ENCODE measurements around the gene RYR3.

Gene RYR3

DNA sequence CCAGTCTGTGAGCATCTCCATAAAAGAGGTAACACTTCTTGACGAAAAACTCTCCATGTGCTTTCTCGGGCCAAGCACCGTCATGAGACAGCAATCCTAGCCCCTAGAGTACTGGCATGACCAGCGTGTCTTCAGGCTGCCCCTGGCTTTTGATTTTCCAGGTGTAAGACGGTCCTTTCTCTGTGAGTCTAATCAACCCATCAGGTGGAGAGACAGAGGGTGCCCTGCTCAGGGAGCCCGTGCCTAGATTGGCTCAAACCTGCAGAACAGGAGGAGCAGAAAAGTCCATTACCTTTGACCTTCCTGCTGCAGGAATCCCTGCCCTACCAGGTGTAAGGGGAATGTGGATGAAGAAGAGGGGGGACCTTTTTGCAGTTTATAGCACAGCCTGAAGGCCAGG, 548.1 kb downstream of the RYR3 start:
- H3K4me3 ChIP-seq (ENCODE audit: low read length) = no peak overlapping the region
- DNase-seq (ENCODE audit: low read depth) = no peak
- TF ChIP-seq, protein P1, sequence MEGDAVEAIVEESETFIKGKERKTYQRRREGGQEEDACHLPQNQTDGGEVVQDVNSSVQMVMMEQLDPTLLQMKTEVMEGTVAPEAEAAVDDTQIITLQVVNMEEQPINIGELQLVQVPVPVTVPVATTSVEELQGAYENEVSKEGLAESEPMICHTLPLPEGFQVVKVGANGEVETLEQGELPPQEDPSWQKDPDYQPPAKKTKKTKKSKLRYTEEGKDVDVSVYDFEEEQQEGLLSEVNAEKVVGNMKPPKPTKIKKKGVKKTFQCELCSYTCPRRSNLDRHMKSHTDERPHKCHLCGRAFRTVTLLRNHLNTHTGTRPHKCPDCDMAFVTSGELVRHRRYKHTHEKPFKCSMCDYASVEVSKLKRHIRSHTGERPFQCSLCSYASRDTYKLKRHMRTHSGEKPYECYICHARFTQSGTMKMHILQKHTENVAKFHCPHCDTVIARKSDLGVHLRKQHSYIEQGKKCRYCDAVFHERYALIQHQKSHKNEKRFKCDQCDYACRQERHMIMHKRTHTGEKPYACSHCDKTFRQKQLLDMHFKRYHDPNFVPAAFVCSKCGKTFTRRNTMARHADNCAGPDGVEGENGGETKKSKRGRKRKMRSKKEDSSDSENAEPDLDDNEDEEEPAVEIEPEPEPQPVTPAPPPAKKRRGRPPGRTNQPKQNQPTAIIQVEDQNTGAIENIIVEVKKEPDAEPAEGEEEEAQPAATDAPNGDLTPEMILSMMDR (conservative IDR thresholded peaks at IDR 0.05; ENCODE audit: low read depth, low read length) = no peak

- no peak overlapping the region for H3K4me3 ChIP-seq (ENCODE audit: low read length)
- DNase-seq (ENCODE audit: low read depth) = no peak
- TF ChIP-seq, protein P1 (conservative IDR thresholded peaks at IDR 0.05; ENCODE audit: low read depth, low read length) = no peak
Observed at GRCh38 chr15:33859992-33860545, 549.3 kb downstream of the RYR3 start.

DNA sequence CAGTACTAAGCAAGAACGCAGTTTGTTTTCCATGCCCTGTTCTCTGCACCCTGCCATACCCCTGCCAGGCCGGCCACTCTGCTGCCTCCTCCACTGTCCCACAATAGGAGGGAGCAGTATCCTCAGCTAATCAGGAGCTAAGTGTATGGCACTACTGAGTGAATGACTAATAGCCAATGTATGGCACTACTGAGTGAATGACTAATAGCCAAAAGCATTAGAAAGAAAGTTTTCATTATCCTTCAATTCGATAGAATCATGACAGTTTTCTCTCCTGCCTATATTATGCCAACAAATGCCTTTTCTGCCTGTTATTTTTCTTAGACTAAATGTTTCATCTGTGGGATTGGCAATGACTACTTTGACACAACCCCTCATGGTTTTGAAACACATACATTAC, 550.0 kb downstream of the RYR3 start:
- DNase-seq (ENCODE audit: low read depth) = peak; percentile 39
- TF ChIP-seq, protein P1 (conservative IDR thresholded peaks at IDR 0.05; ENCODE audit: low read depth, low read length) = no peak

DNA sequence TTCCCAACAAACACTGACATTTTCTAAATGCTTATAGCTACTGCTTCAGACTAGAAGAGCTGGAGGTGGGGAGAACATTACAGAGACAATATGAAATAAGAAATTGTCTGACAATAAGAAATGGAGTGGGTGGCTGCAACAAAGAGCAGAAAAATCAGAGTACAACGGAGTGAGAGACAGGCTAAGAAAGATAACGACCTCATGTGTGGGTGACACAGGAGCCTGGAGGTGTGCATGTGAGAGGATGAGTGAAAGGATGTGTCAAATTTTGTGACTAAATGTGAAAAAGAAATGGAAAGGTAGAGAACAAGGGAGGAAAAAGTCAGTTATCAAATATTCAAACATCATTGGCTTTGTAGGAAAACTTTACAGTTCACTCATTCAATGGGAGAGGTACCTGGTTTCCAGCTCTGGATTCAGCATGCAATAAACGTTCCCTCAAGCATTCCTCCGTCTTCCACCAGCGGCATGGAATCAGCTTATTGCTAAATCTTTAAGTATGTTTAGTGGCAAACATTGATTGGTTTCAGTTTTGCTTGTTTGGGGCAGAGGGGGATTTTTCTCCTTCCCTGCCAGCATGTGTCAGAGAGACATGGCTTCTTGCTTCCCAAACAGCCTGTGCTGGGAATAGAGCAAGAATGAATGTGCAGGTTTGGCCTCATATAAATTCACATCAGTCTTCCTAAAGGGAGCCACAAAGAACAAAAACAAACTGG, 553.8 kb downstream of the RYR3 start:
- H3K4me3 ChIP-seq (ENCODE audit: low read length) = no peak overlapping the region
- TF ChIP-seq, protein P1 (conservative IDR thresholded peaks at IDR 0.05; ENCODE audit: low read depth, low read length) = no peak
- DNase-seq (ENCODE audit: low read depth) = no peak

More for the DNA sequence above, 550.0 kb downstream of the RYR3 start:
- no peak overlapping the region for H3K4me3 ChIP-seq (ENCODE audit: low read length)

DNA sequence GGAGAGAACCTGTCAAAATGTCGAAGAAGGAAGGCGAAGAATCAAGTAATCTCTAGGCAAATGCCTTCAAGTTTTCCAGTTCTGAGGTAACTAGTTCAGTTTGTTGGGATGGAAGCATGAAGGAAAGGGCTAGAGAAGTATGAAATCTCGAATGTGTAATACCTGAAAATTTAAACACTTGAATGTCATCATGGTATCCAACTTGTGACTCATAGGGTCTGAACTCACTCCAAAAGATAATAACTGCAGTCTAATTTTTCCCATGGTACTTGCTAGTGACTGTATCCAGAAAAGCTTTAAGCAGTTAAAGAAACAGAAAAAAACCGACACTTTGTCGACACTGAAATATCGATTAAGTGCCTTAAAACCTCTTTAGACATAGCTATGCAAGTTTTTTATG, 554.6 kb downstream of the RYR3 start:
- no peak for DNase-seq (ENCODE audit: low read depth)
- TF ChIP-seq, protein P1 (conservative IDR thresholded peaks at IDR 0.05; ENCODE audit: low read depth, low read length) = no peak
- H3K4me3 ChIP-seq (ENCODE audit: low read length) = no peak overlapping the region

DNA sequence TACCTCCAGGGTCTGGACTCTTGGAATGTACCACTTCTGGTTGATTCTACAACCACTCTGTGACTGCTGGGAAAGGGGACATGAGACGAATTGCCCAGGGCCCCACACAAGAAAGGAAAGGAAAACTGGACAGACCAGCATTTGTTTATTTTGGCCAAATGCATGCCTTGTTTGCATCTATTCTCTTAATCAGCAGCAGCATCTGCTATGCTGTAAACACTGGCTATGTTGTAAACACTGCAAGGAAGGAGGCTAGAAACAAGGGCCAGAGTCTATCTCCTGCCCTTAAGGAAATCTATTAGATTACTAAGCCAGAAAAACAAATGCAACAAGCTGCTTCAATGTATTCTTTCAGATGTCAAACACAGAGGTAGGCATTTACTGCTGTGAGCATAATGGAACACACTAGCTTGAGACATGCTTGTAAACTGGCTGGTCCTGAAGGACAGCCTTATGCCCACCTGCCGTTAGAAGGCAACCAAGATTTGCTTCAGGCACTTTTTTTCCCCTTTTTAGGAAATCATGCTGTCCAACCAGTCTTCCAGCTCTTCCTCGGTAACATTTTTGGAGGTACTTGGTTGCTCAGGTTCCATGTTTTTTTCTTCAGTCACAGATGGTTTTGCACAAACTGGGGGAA, 555.5 kb downstream of the RYR3 start:
- no peak for DNase-seq (ENCODE audit: low read depth)
- no peak overlapping the region for H3K4me3 ChIP-seq (ENCODE audit: low read length)
- TF ChIP-seq, protein P1 (conservative IDR thresholded peaks at IDR 0.05; ENCODE audit: low read depth, low read length) = no peak
